H1 (cell line): ENCODE measurements around the gene SERP1. TPM values are rescaled to one million over a fixed set of nuclear protein-coding genes. Genes with fewer than 3 reads are reported as not detected.

Experiments
- CTCF ChIA-PET: fragments of 300-600 bp; sonication (Branson Sonifier 250); formaldehyde crosslinking; loops from one replicate; lab custom pipeline; 2021; ENCODE audit not compliant: partially characterized antibody; lab: Charles Lee
- POLR2A ChIA-PET: fragments of 300-600 bp; sonication (Branson Sonifier 250); formaldehyde crosslinking; loops from one replicate; lab custom pipeline; 2021; ENCODE audit warnings: inconsistent platforms; ENCODE audit not compliant: partially characterized antibody; lab: Charles Lee
- DNase-seq, 2 experiments: peaks; one replicate each; pipeline versions ENCODE4 v3.0.0 to v3.0.0-alpha.2; 2010 to 2022; ENCODE audit warnings: low spot score in 2 of 2, low read depth in 1 of 2, mixed read lengths in 1 of 2
- FAIRE-seq: peaks from 2 replicates; lab custom pipeline; 2011; peaks lifted over from hg19 to GRCh38; lab: Jason Lieb, UNC
- H2AFZ ChIP-seq: 2 replicates; pipeline ENCODE4 v1.8.1; 2012; ENCODE audit warnings: low read length, inconsistent platforms
- H2AK5ac ChIP-seq: 2 replicates; pipeline ENCODE4 v1.6.1; 2013; ENCODE audit warnings: low read depth, low read length
- H2BK120ac ChIP-seq: replicated peaks from 2 replicates; pipeline ENCODE3; 2013; ENCODE audit warnings: low read depth, low read length, inconsistent platforms
- H2BK12ac ChIP-seq: 2 replicates; pipeline ENCODE4 v1.6.1; 2013; ENCODE audit warnings: low read depth, low read length
- H2BK15ac ChIP-seq: 2 replicates; pipeline ENCODE4 v1.6.1; 2013; ENCODE audit warnings: low read length
- H2BK20ac ChIP-seq: 2 replicates; pipeline ENCODE4 v1.6.1; 2013; ENCODE audit warnings: low read length
- H2BK5ac ChIP-seq: 2 replicates; pipeline ENCODE4 v1.6.1; 2013; ENCODE audit warnings: low read depth, low read length
- H3K14ac ChIP-seq: 2 replicates; pipeline ENCODE4 v1.6.1; 2013; ENCODE audit warnings: inconsistent platforms; ENCODE audit not compliant: insufficient read length
- H3K18ac ChIP-seq: 2 replicates; pipeline ENCODE4 v1.6.1; 2013; ENCODE audit warnings: low read length; ENCODE audit errors: extremely low read depth
- H3K23ac ChIP-seq: 2 replicates; pipeline ENCODE4 v1.6.1; 2013; ENCODE audit warnings: inconsistent platforms; ENCODE audit not compliant: insufficient read length
- H3K23me2 ChIP-seq: 2 replicates; pipeline ENCODE4 v1.6.1; 2013; ENCODE audit warnings: low read depth, low read length
- H3K27ac ChIP-seq: 2 replicates; pipeline ENCODE4 v1.6.1; 2011; ENCODE audit warnings: low read depth, low read length, inconsistent platforms
- H3K27me3 ChIP-seq, 4 experiments: replicated peaks in 1 of 4; 1 replicate in 1 of 4; 2 replicates in 3 of 4; pipeline versions ENCODE4 v1.6.1 to v1.8.1; 2011 to 2013; ENCODE audit warnings: low read length in 3 of 4, mild to moderate bottlenecking in 3 of 4, inconsistent platforms in 2 of 4, mixed read lengths in 2 of 4, moderate library complexity in 1 of 4; ENCODE audit not compliant: control insufficient read depth in 3 of 4, insufficient read depth in 3 of 4; ENCODE audit errors: extremely low read depth in 1 of 4
- H3K36me3 ChIP-seq, 4 experiments: 2 replicates each; pipeline versions ENCODE4 v1.6.1 to v1.8.1; 2011 to 2013; ENCODE audit warnings: mild to moderate bottlenecking in 4 of 4, low read length in 3 of 4, moderate library complexity in 2 of 4, control low read depth in 1 of 4, inconsistent platforms in 1 of 4; ENCODE audit not compliant: insufficient read depth in 4 of 4, control insufficient read depth in 2 of 4
- H3K4ac ChIP-seq: replicated peaks from 2 replicates; pipeline ENCODE3; 2013; ENCODE audit warnings: low read length, low read depth, mixed read lengths, inconsistent platforms; ENCODE audit not compliant: insufficient read length
- H3K4me1 ChIP-seq, 4 experiments: replicated peaks in 1 of 4; 1 replicate in 1 of 4; 2 replicates in 3 of 4; pipeline versions ENCODE4 v1.6.1 to v1.8.1; 2011 to 2013; ENCODE audit warnings: low read length in 3 of 4, inconsistent platforms in 2 of 4, mixed read lengths in 1 of 4; ENCODE audit not compliant: insufficient read depth in 4 of 4, control insufficient read depth in 3 of 4
- H3K4me2 ChIP-seq, 2 experiments: 2 replicates each; pipeline versions ENCODE4 v1.6.1 to v1.8.1; 2011 to 2013; ENCODE audit warnings: low read depth in 2 of 2, low read length in 2 of 2, control low read depth in 1 of 2, inconsistent platforms in 1 of 2, mild to moderate bottlenecking in 1 of 2; ENCODE audit not compliant: insufficient read depth in 1 of 2
- H3K4me3 ChIP-seq, 4 experiments: fragments of 200-600, 300-600 bp in 1 of 4; sonication (generic), shearing (Covaris generic), sonication (Bioruptor Twin) in 1 of 4; 2 replicates each; pipeline versions ENCODE4 v1.5.1 to v1.8.1; 2011 to 2016; ENCODE audit warnings: low read length in 4 of 4, low read depth in 3 of 4, control low read depth in 2 of 4, inconsistent platforms in 2 of 4, mild to moderate bottlenecking in 2 of 4, mixed read lengths in 1 of 4, moderate library complexity in 1 of 4; ENCODE audit not compliant: insufficient read depth in 2 of 4; ENCODE audit errors: extremely low read depth in 1 of 4
- H3K56ac ChIP-seq: replicated peaks from 2 replicates; pipeline ENCODE3; 2013; ENCODE audit warnings: low read depth, mild to moderate bottlenecking, mixed read lengths, low read length, inconsistent platforms; ENCODE audit not compliant: insufficient read length
- H3K79me1 ChIP-seq: 2 replicates; pipeline ENCODE4 v1.6.1; 2013; ENCODE audit warnings: low read depth, low read length, control low read depth
- H3K79me2 ChIP-seq, 2 experiments: 2 replicates each; pipeline versions ENCODE4 v1.6.1 to v1.8.1; 2012 to 2013; ENCODE audit warnings: low read length in 2 of 2, mild to moderate bottlenecking in 2 of 2, inconsistent platforms in 1 of 2; ENCODE audit not compliant: insufficient read depth in 2 of 2, control insufficient read depth in 1 of 2
- H3K9ac ChIP-seq, 4 experiments: replicated peaks in 1 of 4; 1 replicate in 1 of 4; 2 replicates in 3 of 4; pipeline versions ENCODE4 v1.6.1 to v1.8.1; 2011 to 2013; ENCODE audit warnings: low read depth in 3 of 4, low read length in 3 of 4, control low read depth in 2 of 4, mild to moderate bottlenecking in 2 of 4, moderate library complexity in 2 of 4, inconsistent platforms in 1 of 4; ENCODE audit errors: extremely low read depth in 1 of 4
- H3K9me3 ChIP-seq, 2 experiments: 2 replicates each; pipeline versions ENCODE4 v1.6.1 to v1.8.1; 2012 to 2013; ENCODE audit warnings: mild to moderate bottlenecking in 2 of 2, moderate library complexity in 2 of 2, control low read depth in 1 of 2, inconsistent platforms in 1 of 2, low read depth in 1 of 2, low read length in 1 of 2, mixed read lengths in 1 of 2; ENCODE audit not compliant: insufficient read depth in 2 of 2
- H4K20me1 ChIP-seq, 2 experiments: replicated peaks in 1 of 2; 2 replicates each; pipeline versions ENCODE3 to v1.8.1; 2011 to 2013; ENCODE audit warnings: inconsistent platforms in 2 of 2, low read length in 2 of 2, mild to moderate bottlenecking in 1 of 2; ENCODE audit not compliant: insufficient read depth in 2 of 2, control insufficient read depth in 1 of 2
- H4K5ac ChIP-seq: 2 replicates; pipeline ENCODE4 v1.6.1; 2013; ENCODE audit warnings: low read length, low read depth, mixed read lengths, inconsistent platforms; ENCODE audit not compliant: insufficient read length
- H4K8ac ChIP-seq: 2 replicates; pipeline ENCODE4 v1.8.0; 2013; ENCODE audit warnings: mild to moderate bottlenecking, moderate library complexity, low read length, inconsistent platforms; ENCODE audit not compliant: insufficient read depth; ENCODE audit errors: extremely low read depth
- H4K91ac ChIP-seq: replicated peaks from 2 replicates; pipeline ENCODE3; 2013; ENCODE audit warnings: low read length, mixed read lengths, inconsistent platforms; ENCODE audit not compliant: insufficient read length
- EP300 ChIP-seq, 2 experiments: IDR thresholded peaks; 1 replicate in 1 of 2; 2 replicates in 1 of 2; pipeline ENCODE4 v1.6.1; 2011 to 2012; ENCODE audit warnings: low read depth in 2 of 2, low read length in 2 of 2, mild to moderate bottlenecking in 2 of 2, borderline replicate concordance in 1 of 2, inconsistent platforms in 1 of 2, moderate library complexity in 1 of 2
- JUN ChIP-seq: IDR thresholded peaks from 2 replicates; pipeline ENCODE4 v1.6.1; 2011; ENCODE audit warnings: low read depth, mild to moderate bottlenecking, improper control_type of control experiment, low read length
- KDM4A ChIP-seq: IDR thresholded peaks from one replicate; pipeline ENCODE4 v1.7.1; 2012; ENCODE audit warnings: low read depth, mild to moderate bottlenecking, moderate library complexity, low read length, inconsistent platforms; ENCODE audit not compliant: severe bottlenecking
- SP4 ChIP-seq: IDR thresholded peaks from 2 replicates; pipeline ENCODE4 v1.6.1; 2012; ENCODE audit warnings: low read length, inconsistent platforms
- SRF ChIP-seq: IDR thresholded peaks from 2 replicates; pipeline ENCODE4 v1.6.1; 2011; ENCODE audit warnings: mild to moderate bottlenecking, low read depth, low read length, moderate library complexity
- TAF1 ChIP-seq: IDR thresholded peaks from 2 replicates; pipeline ENCODE4 v1.6.1; 2011; ENCODE audit warnings: mild to moderate bottlenecking, low read depth, low read length
- WGBS, 2 experiments: shearing (Covaris generic) in 1 of 2; methylation state at CpG; one replicate each; pipeline versions ENCODE4 v1.1.6 to v1.1.7; 2013 to 2015; ENCODE audit warnings: low lambda C conversion rate in 2 of 2, mixed read lengths in 2 of 2, inconsistent platforms in 1 of 2, low coverage in 1 of 2, missing lambda C conversion rate in 1 of 2; ENCODE audit not compliant: insufficient replicate concordance in 2 of 2, insufficient coverage in 1 of 2, insufficient read length in 1 of 2; ENCODE audit errors: extremely low coverage in 1 of 2, missing lambda C conversion rate in 1 of 2; 5-methylcytosine and 5-hydroxymethylcytosine counted together
- polyA plus RNA-seq, 7 experiments: library from polyadenylated mRNA; depleted of rRNA in 3 of 7; stranded (reverse) in 5 of 7; unstranded in 2 of 7; fragments of >200 nt in 5 of 7; fragments of 200-250 nt in 2 of 7; gene quantifications; 1 replicate in 5 of 7; 2 replicates in 1 of 7; 4 replicates in 1 of 7; pipeline versions ENCODE4 v1.2.1 to v1.2.3, GENCODE V29; 2011 to 2013; ENCODE audit warnings: missing spikeins in 2 of 7, mixed read lengths in 2 of 7
- total RNA-seq: library from RNA; stranded (reverse); fragmentation: NEBNext Ultra II Directional; extraction: Animal tissue kit (Norgen Biotek cat#: 25700); gene quantifications from 2 replicates; pipeline ENCODE4 v1.2.1, GENCODE V29; 2021

SERP1 gene
- total and polyA plus RNA-seq, 2 of the 8 experiments (the other 6 are each of a cell fraction or from before 2014, with no cell fraction given), result 90.3 to 98.2 TPM

GRCh38 chr3:150556792-150557191 lies 10.5 kb upstream of the SERP1 start:
- Histone ChIP-seq H4K91ac (no peak overlapping the region), H2AK5ac (no peak overlapping the region), H2BK120ac (no peak overlapping the region), H3K4ac (no peak overlapping the region), H4K5ac (no peak overlapping the region), H2BK20ac (no peak overlapping the region), H2BK15ac (no peak overlapping the region), H3K23me2 (no peaks in the 10 kb centered on the region), H3K4me3 (no peak overlapping the region), H3K4me1 (no peaks in the 10 kb centered on the region), H3K27me3 (no peaks in the 10 kb centered on the region), H3K36me3 (peaks cover 0 to 22% (median 10%) of the 10 kb centered on the region in 4 experiments; a peak in 5 of 8 replicates), H3K79me2 (peaks cover 0 to 20% of the 10 kb centered on the region in 2 experiments; a peak in 2 of 4 replicates), H2AFZ (no peak overlapping the region), H3K9me3 (no peaks in the 10 kb centered on the region), H3K14ac (no peak overlapping the region), H2BK5ac (no peak overlapping the region), H3K4me2 (no peak overlapping the region), H4K20me1 (peaks cover 0 to 2% of the 10 kb centered on the region in 2 experiments), H3K79me1 (no peaks in the 10 kb centered on the region), H3K9ac (no peak overlapping the region), H4K8ac (no peak overlapping the region), H3K27ac (no peak overlapping the region), H2BK12ac (no peak overlapping the region), H3K23ac (no peak overlapping the region), H3K18ac (no peak overlapping the region), H3K56ac (no peak overlapping the region)
- POLR2A ChIA-PET, result interaction anchor here (1.1 to 4.7 kb wide), 2 partner anchors 10 to 13 kb away, joined by 3 to 27 read pairs; partner anchors contain the start of genes EIF2A and SERP1
- CTCF ChIA-PET, result interaction anchor here (0.8 to 0.9 kb wide), 2 partner anchors 21 to 73 kb away, joined by 3 read pairs; no protein-coding TSS in a partner anchor
- 94% methylated on average over 2 of the region's 2 CpGs; no CpG with 5 or more reads in 1 of the 2 experiments for WGBS, 2 experiments
- no peak for DNase-seq
- no peak for FAIRE-seq
- TF ChIP-seq EP300 (IDR thresholded peaks at IDR 0.05; ENCODE audit: borderline replicate concordance in 1 of 2, low read depth in 2 of 2, low read length in 2 of 2), result no peak
- TF ChIP-seq TAF1, result no peak
- no peak for TF ChIP-seq KDM4A
- no peak for TF ChIP-seq JUN
- no peak for TF ChIP-seq SRF
- no peak for TF ChIP-seq SP4
